NCI-H146 treated with DMSO at 0.1 percent for 48 hours (cell line): ENCODE data around the gene CDCP1.
A peak's percentile ranks its signal among the peaks of the same experiment; 100 is the strongest.
"Not testable (repeated sequence)": the region's sequence is repeated elsewhere in the genome, so short reads cannot be mapped to it uniquely, and the experiment has no call there.

Experiments used
- DNase-seq: peaks from one replicate; lab custom pipeline; 2025; ENCODE audit not compliant: unreplicated experiment; lab: John Stamatoyannopoulos, UW

The CDCP1 gene

GRCh38 chr3:45171283-45171682, 25.1 kb upstream of the CDCP1 start:
- DNase-seq: no peak

GRCh38 chr3:45170096-45170495, 23.9 kb upstream of the CDCP1 start:
- DNase-seq: no peak

GRCh38 chr3:45169125-45169904, 23.1 kb upstream of the CDCP1 start:
- no peak for DNase-seq

- no peak for DNase-seq
These were observed 22.3 kb upstream of the CDCP1 start for GRCh38 chr3:45168451-45168850.

- peak; percentile 58 for DNase-seq
These were observed 21.1 kb upstream of the CDCP1 start for GRCh38 chr3:45167011-45167911.

GRCh38 chr3:45166321-45166879, 20.2 kb upstream of the CDCP1 start:
- DNase-seq: no peak

GRCh38 chr3:45165497-45166283, 19.5 kb upstream of the CDCP1 start:
- DNase-seq: no peak

GRCh38 chr3:45164056-45164455, 17.9 kb upstream of the CDCP1 start:
- no peak for DNase-seq

- no peak for DNase-seq
These were observed 17.3 kb upstream of the CDCP1 start for GRCh38 chr3:45163481-45163880.

- DNase-seq: no peak
These were observed 8.5 kb upstream of the CDCP1 start for GRCh38 chr3:45154641-45155147.

- no peak for DNase-seq
These were observed 7.7 kb upstream of the CDCP1 start for GRCh38 chr3:45153658-45154437.

- no peak for DNase-seq
These were observed 6.1 kb upstream of the CDCP1 start for GRCh38 chr3:45152307-45152706.

- no peak for DNase-seq
These were observed 4.9 kb upstream of the CDCP1 start for GRCh38 chr3:45151100-45151499.

GRCh38 chr3:45148921-45149320, 2.7 kb upstream of the CDCP1 start:
- DNase-seq: no peak

GRCh38 chr3:45145223-45145622, 955 bp downstream of the CDCP1 start:
- DNase-seq: peak; percentile 12

- no peak for DNase-seq
These were observed 2.2 kb downstream of the CDCP1 start for GRCh38 chr3:45143673-45144671.

- not testable (repeated sequence) for DNase-seq
These were observed 5.4 kb downstream of the CDCP1 start for GRCh38 chr3:45140770-45141155.

- DNase-seq: no peak
These were observed 5.9 kb downstream of the CDCP1 start for GRCh38 chr3:45140141-45140769.
